WTC11 (cell line): Measurements from ENCODE around the gene GJC1. TPM values are rescaled to one million over a fixed set of nuclear protein-coding genes. Genes with fewer than 3 reads are reported as not detected.

Experiments
- ATAC-seq: fragments of 200-7000 bp; cut with Tn5 transposase; 2 replicates; pipeline ENCODE4 v1.10.0; 2021; ENCODE audit warnings: mild to moderate bottlenecking, moderate library complexity
- CTCF ChIA-PET: fragments of 300-600 bp; sonication (Branson Sonifier 250); formaldehyde crosslinking; loops from one replicate; lab custom pipeline; 2021; ENCODE audit warnings: antibody characterized with exemption; lab: Charles Lee
- POLR2A ChIA-PET: fragments of 350-600 bp; sonication (Branson Sonifier 250); formaldehyde crosslinking; loops from one replicate; lab custom pipeline; 2021; ENCODE audit warnings: antibody characterized with exemption; lab: Charles Lee
- DNase-seq: peaks from one replicate; pipeline ENCODE4 v3.0.0; 2021; ENCODE audit warnings: low spot score
- H3K27ac Mint-ChIP-seq: 2 replicates; pipeline ENCODE4 v1.8.0; 2021; ENCODE audit warnings: mixed read lengths
- H3K27me3 Mint-ChIP-seq: 2 replicates; pipeline ENCODE4 v1.8.0; 2021; ENCODE audit warnings: low read depth, mild to moderate bottlenecking, moderate library complexity, mixed read lengths
- H3K36me3 Mint-ChIP-seq: 2 replicates; pipeline ENCODE4 v1.8.0; 2021; ENCODE audit warnings: mixed read lengths
- H3K4me1 Mint-ChIP-seq: 2 replicates; pipeline ENCODE4 v1.8.0; 2022; ENCODE audit warnings: mixed read lengths
- H3K4me3 Mint-ChIP-seq: 2 replicates; pipeline ENCODE4 v1.8.0; 2021; ENCODE audit warnings: mild to moderate bottlenecking, moderate library complexity, mixed read lengths
- H3K9me3 Mint-ChIP-seq: 2 replicates; pipeline ENCODE4 v1.8.0; 2021; ENCODE audit warnings: mixed read lengths
- CBFB ChIP-seq: sonication (generic); formaldehyde crosslinking; IDR thresholded peaks from 2 replicates; pipeline ENCODE4 v1.8.1; 2022; ENCODE audit warnings: mild to moderate bottlenecking, low read depth, missing genetic modification reagents
- CREB1 ChIP-seq: sonication (generic); formaldehyde crosslinking; IDR thresholded peaks from 2 replicates; pipeline ENCODE4 v1.8.0; 2023; ENCODE audit warnings: mild to moderate bottlenecking, missing genetic modification reagents
- CREM ChIP-seq: sonication (generic); formaldehyde crosslinking; IDR thresholded peaks from 2 replicates; pipeline ENCODE4 v1.8.1; 2022; ENCODE audit warnings: mild to moderate bottlenecking, missing genetic modification reagents, moderate library complexity
- E2F4 ChIP-seq: sonication (generic); formaldehyde crosslinking; IDR thresholded peaks from 2 replicates; pipeline ENCODE4 v1.8.1; 2022; ENCODE audit warnings: low read depth, mild to moderate bottlenecking, moderate library complexity, missing genetic modification reagents, borderline replicate concordance
- EMX1 ChIP-seq: fragments of 250-450 bp; sonication (Bioruptor Pico); IDR thresholded peaks from 2 replicates; pipeline ENCODE4 v1.8.0; 2021; ENCODE audit warnings: mild to moderate bottlenecking
- GABPB1 ChIP-seq: sonication (generic); formaldehyde crosslinking; IDR thresholded peaks from 2 replicates; pipeline ENCODE4 v1.8.1; 2023; ENCODE audit warnings: mild to moderate bottlenecking, missing genetic modification reagents
- JAZF1 ChIP-seq: fragments of 250-450 bp; sonication (Bioruptor Pico); IDR thresholded peaks from 2 replicates; pipeline ENCODE4 v1.9.0; 2021; ENCODE audit warnings: moderate library complexity, mild to moderate bottlenecking, inconsistent platforms
- PRRX2 ChIP-seq: fragments of 250-450 bp; sonication (Bioruptor Pico); IDR thresholded peaks from 2 replicates; pipeline ENCODE4 v1.8.0; 2021; ENCODE audit warnings: mild to moderate bottlenecking
- RORB ChIP-seq: fragments of 250-450 bp; sonication (Bioruptor Pico); IDR thresholded peaks from 2 replicates; pipeline ENCODE4 v1.9.0; 2021; ENCODE audit warnings: mild to moderate bottlenecking
- SMAD4 ChIP-seq: sonication (generic); formaldehyde crosslinking; IDR thresholded peaks from 2 replicates; pipeline ENCODE4 v1.8.0; 2022; ENCODE audit warnings: mild to moderate bottlenecking, missing genetic modification reagents
- STAT6 ChIP-seq: sonication (generic); formaldehyde crosslinking; conservative IDR thresholded peaks from 2 replicates; pipeline ENCODE4 v1.8.1; 2023; ENCODE audit warnings: mild to moderate bottlenecking, low read depth, missing genetic modification reagents, moderate library complexity
- TEAD4 ChIP-seq: sonication (generic); formaldehyde crosslinking; IDR thresholded peaks from 2 replicates; pipeline ENCODE4 v1.8.0; 2022; ENCODE audit warnings: mild to moderate bottlenecking, missing genetic modification reagents
- ZNF121 ChIP-seq: sonication (generic); formaldehyde crosslinking; IDR thresholded peaks from 2 replicates; pipeline ENCODE4 v1.8.0; 2023; ENCODE audit warnings: missing genetic modification reagents
- ZNF263 ChIP-seq: sonication (generic); formaldehyde crosslinking; IDR thresholded peaks from 2 replicates; pipeline ENCODE4 v1.8.1; 2022; ENCODE audit warnings: low read depth, mild to moderate bottlenecking, moderate library complexity, missing genetic modification reagents
- ZNF423 ChIP-seq: fragments of 250-450 bp; sonication (Bioruptor Pico); IDR thresholded peaks from 2 replicates; pipeline ENCODE4 v2.1.2; 2022; ENCODE audit warnings: mild to moderate bottlenecking, moderate library complexity
- ZNF512 ChIP-seq: sonication (generic); formaldehyde crosslinking; IDR thresholded peaks from 2 replicates; pipeline ENCODE4 v1.8.1; 2022; ENCODE audit warnings: missing genetic modification reagents, borderline replicate concordance
- total RNA-seq: library from RNA; stranded (reverse); gene quantifications from 3 replicates; pipeline ENCODE4 v1.2.3, GENCODE V29; 2021
- TF ChIP-seq, protein P1 (sequence below): sonication (generic); formaldehyde crosslinking; IDR thresholded peaks from 2 replicates; pipeline ENCODE4 v1.8.1; 2023; ENCODE audit warnings: mild to moderate bottlenecking, missing genetic modification reagents, moderate library complexity
- TF ChIP-seq, protein P2 (sequence below): sonication (generic); formaldehyde crosslinking; IDR thresholded peaks from 2 replicates; pipeline ENCODE4 v1.8.0; 2022; ENCODE audit warnings: missing genetic modification reagents
- TF ChIP-seq, protein P3 (sequence below): sonication (generic); formaldehyde crosslinking; IDR thresholded peaks from 2 replicates; pipeline ENCODE4 v1.8.0; 2023; ENCODE audit warnings: missing genetic modification reagents

GJC1 gene
- total RNA-seq, 1 experiment from 2014 or later = 104 TPM

- POLR2A ChIA-PET = interaction anchor here (0.6 to 0.8 kb wide), 2 partner anchors 12 to 396 kb away, joined by 3 to 4 read pairs; no protein-coding TSS in a partner anchor
- Mint-ChIP-seq H3K9me3 (peaks cover 3% of the 10 kb centered on the region; the same call in 1 of the 2 replicates), H3K27me3 (peaks cover 45% of the 10 kb centered on the region), H3K36me3 (peaks cover 13% of the 10 kb centered on the region), H3K4me1 (no peaks in the 10 kb centered on the region; the same call in 1 of the 2 replicates), H3K4me3 (no peak overlapping the region), H3K27ac (no peak overlapping the region)
- ATAC-seq (no peak), DNase-seq (no peak)
- CTCF ChIA-PET = interaction anchor here (2.4 kb wide), 1 partner anchor 24 kb away, joined by 10 read pairs; no protein-coding TSS in a partner anchor
- TF ChIP-seq ZNF121 (CRISPR knock-in tag) = no peak
- no peak for TF ChIP-seq EMX1 (CRISPR knock-in tag)
- TF ChIP-seq JAZF1 (CRISPR knock-in tag) = no peak
- TF ChIP-seq PRRX2 (CRISPR knock-in tag) = no peak
- no peak for TF ChIP-seq CREM
- no peak for TF ChIP-seq ZNF512 (CRISPR knock-in tag)
- no peak for TF ChIP-seq SMAD4 (CRISPR knock-in tag)
- no peak for TF ChIP-seq CREB1 (CRISPR knock-in tag)
- TF ChIP-seq CBFB = no peak
- no peak for TF ChIP-seq ZNF423 (CRISPR knock-in tag)
- no peak for TF ChIP-seq RORB (CRISPR knock-in tag)
- no peak for TF ChIP-seq E2F4 (CRISPR knock-in tag)
- TF ChIP-seq, protein P1, sequence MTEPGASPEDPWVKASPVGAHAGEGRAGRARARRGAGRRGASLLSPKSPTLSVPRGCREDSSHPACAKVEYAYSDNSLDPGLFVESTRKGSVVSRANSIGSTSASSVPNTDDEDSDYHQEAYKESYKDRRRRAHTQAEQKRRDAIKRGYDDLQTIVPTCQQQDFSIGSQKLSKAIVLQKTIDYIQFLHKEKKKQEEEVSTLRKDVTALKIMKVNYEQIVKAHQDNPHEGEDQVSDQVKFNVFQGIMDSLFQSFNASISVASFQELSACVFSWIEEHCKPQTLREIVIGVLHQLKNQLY (CRISPR knock-in tag) = no peak
- no peak for TF ChIP-seq GABPB1 (CRISPR knock-in tag)
- TF ChIP-seq, protein P2, sequence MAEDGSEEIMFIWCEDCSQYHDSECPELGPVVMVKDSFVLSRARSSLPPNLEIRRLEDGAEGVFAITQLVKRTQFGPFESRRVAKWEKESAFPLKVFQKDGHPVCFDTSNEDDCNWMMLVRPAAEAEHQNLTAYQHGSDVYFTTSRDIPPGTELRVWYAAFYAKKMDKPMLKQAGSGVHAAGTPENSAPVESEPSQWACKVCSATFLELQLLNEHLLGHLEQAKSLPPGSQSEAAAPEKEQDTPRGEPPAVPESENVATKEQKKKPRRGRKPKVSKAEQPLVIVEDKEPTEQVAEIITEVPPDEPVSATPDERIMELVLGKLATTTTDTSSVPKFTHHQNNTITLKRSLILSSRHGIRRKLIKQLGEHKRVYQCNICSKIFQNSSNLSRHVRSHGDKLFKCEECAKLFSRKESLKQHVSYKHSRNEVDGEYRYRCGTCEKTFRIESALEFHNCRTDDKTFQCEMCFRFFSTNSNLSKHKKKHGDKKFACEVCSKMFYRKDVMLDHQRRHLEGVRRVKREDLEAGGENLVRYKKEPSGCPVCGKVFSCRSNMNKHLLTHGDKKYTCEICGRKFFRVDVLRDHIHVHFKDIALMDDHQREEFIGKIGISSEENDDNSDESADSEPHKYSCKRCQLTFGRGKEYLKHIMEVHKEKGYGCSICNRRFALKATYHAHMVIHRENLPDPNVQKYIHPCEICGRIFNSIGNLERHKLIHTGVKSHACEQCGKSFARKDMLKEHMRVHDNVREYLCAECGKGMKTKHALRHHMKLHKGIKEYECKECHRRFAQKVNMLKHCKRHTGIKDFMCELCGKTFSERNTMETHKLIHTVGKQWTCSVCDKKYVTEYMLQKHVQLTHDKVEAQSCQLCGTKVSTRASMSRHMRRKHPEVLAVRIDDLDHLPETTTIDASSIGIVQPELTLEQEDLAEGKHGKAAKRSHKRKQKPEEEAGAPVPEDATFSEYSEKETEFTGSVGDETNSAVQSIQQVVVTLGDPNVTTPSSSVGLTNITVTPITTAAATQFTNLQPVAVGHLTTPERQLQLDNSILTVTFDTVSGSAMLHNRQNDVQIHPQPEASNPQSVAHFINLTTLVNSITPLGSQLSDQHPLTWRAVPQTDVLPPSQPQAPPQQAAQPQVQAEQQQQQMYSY (CRISPR knock-in tag) = no peak
- no peak for TF ChIP-seq ZNF263
- TF ChIP-seq TEAD4 (CRISPR knock-in tag) = no peak
Measured at GRCh38 chr17:44754276-44754675, 75.8 kb downstream of the GJC1 start.

- no peak overlapping the region; the same call in 1 of the 2 replicates for H3K27ac Mint-ChIP-seq
Measured at GRCh38 chr17:44752953-44753861, 76.9 kb downstream of the GJC1 start.

More at GRCh38 chr17:44752953-44753861, 76.9 kb downstream of the GJC1 start:
- Mint-ChIP-seq H3K4me1 (no peaks in the 10 kb centered on the region; the same call in 1 of the 2 replicates), H3K9me3 (peaks cover 3% of the 10 kb centered on the region; the same call in 1 of the 2 replicates), H3K4me3 (no peak overlapping the region), H3K36me3 (peaks cover 13% of the 10 kb centered on the region), H3K27me3 (peaks cover 39% of the 10 kb centered on the region)
- CTCF ChIA-PET = interaction anchor here (0.6 to 2.4 kb wide), 5 partner anchors 10 to 1444 kb away, joined by 3 to 10 read pairs (median 4); no protein-coding TSS in a partner anchor
- POLR2A ChIA-PET = no interaction called here
- DNase-seq (no peak), ATAC-seq (no peak)
- TF ChIP-seq STAT6 = no peak
- TF ChIP-seq, protein P3, sequence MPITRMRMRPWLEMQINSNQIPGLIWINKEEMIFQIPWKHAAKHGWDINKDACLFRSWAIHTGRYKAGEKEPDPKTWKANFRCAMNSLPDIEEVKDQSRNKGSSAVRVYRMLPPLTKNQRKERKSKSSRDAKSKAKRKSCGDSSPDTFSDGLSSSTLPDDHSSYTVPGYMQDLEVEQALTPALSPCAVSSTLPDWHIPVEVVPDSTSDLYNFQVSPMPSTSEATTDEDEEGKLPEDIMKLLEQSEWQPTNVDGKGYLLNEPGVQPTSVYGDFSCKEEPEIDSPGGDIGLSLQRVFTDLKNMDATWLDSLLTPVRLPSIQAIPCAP = no peak
